Fibroblast of the aortic adventitia (primary cell): Measurements from ENCODE around the gene TMCO4. TPM values are rescaled to one million over a fixed set of nuclear protein-coding genes. Genes with fewer than 3 reads are reported as not detected.

ENCODE experiments used
- DNase-seq: peaks from one replicate; pipeline ENCODE4 v3.0.0-alpha.2; 2010; ENCODE audit warnings: low read depth
- H3K4me3 ChIP-seq: 2 replicates; pipeline ENCODE4 v1.5.1; 2011; ENCODE audit warnings: low read depth, mild to moderate bottlenecking, control low read depth, low read length, moderate library complexity
- total RNA-seq: library from RNA; depleted of rRNA; stranded (reverse); fragments of >200 nt; gene quantifications from 2 replicates; pipeline ENCODE4 v1.2.3, GENCODE V29; 2012; ENCODE audit warnings: low replicate concordance
- TF ChIP-seq, protein P1 (sequence below): IDR thresholded peaks from 2 replicates; pipeline ENCODE4 v1.5.1; 2011; ENCODE audit warnings: mild to moderate bottlenecking, low read length, control low read depth, inconsistent platforms; ENCODE audit not compliant: insufficient read depth

The TMCO4 gene
- total RNA-seq, 1 donor: 30.9 TPM

DNA sequence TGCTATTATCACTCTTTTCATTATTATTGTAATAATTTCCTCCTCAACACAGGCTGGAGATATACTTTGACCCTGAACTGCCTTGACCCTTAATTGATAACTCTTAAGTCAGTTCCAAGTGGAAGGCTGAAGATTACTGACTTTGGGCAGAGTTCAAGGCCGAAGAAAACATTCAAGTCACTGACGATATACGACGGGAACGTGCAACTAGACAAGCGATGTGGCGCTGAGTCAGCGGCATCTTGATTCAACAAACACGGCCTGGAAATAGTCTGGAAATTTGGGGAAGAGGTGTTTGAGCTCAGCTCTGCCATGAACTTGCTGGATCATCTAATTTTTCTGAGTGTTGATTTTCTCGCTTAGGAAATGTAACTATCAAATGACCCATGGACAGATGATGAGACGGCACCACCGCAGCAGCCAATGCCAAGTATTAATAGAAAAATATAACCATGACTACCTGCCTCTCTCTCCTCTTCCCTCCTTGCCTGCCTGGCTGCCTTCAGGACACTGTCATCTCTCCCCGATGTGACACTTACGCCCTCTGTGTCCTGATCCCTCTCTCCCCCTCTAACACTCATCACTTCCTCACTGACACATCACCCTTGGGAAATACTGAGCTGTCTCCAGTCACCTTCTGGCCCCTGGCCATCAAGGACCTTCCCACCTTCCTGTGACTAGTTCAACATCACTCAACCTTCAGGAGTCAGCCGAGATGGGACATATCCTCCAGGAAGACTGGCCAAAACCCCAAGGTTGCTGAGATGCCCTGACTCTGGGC lies 49.4 kb downstream of the TMCO4 start:
- TF ChIP-seq, protein P1, sequence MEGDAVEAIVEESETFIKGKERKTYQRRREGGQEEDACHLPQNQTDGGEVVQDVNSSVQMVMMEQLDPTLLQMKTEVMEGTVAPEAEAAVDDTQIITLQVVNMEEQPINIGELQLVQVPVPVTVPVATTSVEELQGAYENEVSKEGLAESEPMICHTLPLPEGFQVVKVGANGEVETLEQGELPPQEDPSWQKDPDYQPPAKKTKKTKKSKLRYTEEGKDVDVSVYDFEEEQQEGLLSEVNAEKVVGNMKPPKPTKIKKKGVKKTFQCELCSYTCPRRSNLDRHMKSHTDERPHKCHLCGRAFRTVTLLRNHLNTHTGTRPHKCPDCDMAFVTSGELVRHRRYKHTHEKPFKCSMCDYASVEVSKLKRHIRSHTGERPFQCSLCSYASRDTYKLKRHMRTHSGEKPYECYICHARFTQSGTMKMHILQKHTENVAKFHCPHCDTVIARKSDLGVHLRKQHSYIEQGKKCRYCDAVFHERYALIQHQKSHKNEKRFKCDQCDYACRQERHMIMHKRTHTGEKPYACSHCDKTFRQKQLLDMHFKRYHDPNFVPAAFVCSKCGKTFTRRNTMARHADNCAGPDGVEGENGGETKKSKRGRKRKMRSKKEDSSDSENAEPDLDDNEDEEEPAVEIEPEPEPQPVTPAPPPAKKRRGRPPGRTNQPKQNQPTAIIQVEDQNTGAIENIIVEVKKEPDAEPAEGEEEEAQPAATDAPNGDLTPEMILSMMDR: no peak
- no peak overlapping the region for H3K4me3 ChIP-seq
- no peak for DNase-seq

DNA sequence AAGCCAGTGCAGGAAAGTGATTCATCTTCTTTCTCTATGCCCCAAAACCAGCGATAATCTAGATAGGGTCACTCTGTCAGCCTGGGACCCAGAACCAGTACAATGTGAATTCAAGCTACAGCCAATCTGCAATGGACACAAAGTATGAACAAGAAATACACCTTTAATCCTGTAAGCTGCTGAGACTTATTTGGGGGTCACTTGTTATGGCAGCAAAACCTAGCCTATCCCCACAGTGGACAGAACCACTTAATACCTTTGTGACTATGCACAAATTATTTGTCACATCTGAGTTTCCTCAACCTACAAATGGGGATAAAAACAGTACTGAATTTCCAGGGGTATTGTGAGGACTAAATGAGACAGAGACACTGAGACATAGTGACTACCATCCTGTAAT lies 50.0 kb downstream of the TMCO4 start:
- no peak overlapping the region for H3K4me3 ChIP-seq
- TF ChIP-seq, protein P1: no peak
- DNase-seq: no peak

- no peak for DNase-seq
- TF ChIP-seq, protein P1: no peak
These were observed 52.0 kb downstream of the TMCO4 start for GRCh38 chr1:19747761-19748160.

GRCh38 chr1:19744886-19745285 lies 54.8 kb downstream of the TMCO4 start:
- TF ChIP-seq, protein P1: no peak
- DNase-seq: no peak
- H3K4me3 ChIP-seq: no peak overlapping the region

More at GRCh38 chr1:19747761-19748160, 52.0 kb downstream of the TMCO4 start:
- H3K4me3 ChIP-seq: no peak overlapping the region

DNA sequence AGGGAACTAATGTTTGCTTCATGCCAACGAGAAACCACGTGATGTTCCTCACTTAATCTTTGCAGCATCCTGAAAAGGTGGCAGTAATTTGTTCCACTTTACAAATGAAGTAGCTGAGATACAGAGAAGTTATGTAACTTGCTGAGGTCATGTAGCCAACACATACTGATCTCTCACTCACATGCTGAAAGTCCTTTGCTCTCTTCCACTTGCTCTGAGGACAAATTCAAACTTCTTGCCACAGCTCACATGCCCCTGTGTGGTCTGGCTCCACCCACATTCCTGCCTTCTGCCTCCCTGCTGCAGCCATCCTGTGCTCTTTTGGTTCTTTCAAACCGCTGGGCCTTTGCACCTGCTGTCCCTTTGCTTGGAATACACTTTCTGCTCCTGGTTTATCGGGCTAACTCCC lies 55.4 kb downstream of the TMCO4 start:
- TF ChIP-seq, protein P1: no peak
- H3K4me3 ChIP-seq: no peak overlapping the region
- no peak for DNase-seq

GRCh38 chr1:19743793-19744192 lies 55.9 kb downstream of the TMCO4 start:
- H3K4me3 ChIP-seq: no peak overlapping the region
- DNase-seq: no peak
- TF ChIP-seq, protein P1: no peak
